HG03039 (cell line): Measurements from ENCODE around the gene FIGNL2.
"Not testable (repeated sequence)": the region's sequence is repeated elsewhere in the genome, so short reads cannot be mapped to it uniquely, and the experiment has no call there.

ENCODE experiments used
- ATAC-seq: cut with Tn5 transposase; IDR thresholded peaks from one replicate; pipeline ENCODE4 v1.9.1; 2021; ENCODE audit warnings: mild to moderate bottlenecking, moderate library complexity; ENCODE audit not compliant: unreplicated experiment

FIGNL2 gene

GRCh38 chr12:51836827-51837173 is 11.7 kb downstream of the FIGNL2 start:
- no peak for ATAC-seq

GRCh38 chr12:51836041-51836826 is 12.3 kb downstream of the FIGNL2 start:
- no peak for ATAC-seq

GRCh38 chr12:51834411-51834810 is 14.1 kb downstream of the FIGNL2 start:
- no peak for ATAC-seq

- ATAC-seq = no peak
Observed at GRCh38 chr12:51833448-51834227, 14.9 kb downstream of the FIGNL2 start.

GRCh38 chr12:51832354-51833107 is 16.0 kb downstream of the FIGNL2 start:
- no peak for ATAC-seq

GRCh38 chr12:51831817-51832216 is 16.7 kb downstream of the FIGNL2 start:
- ATAC-seq = not testable (repeated sequence)

- ATAC-seq = no peak
Observed at GRCh38 chr12:51829641-51830040, 18.9 kb downstream of the FIGNL2 start.

GRCh38 chr12:51829011-51829481 is 19.5 kb downstream of the FIGNL2 start:
- ATAC-seq = no peak

- ATAC-seq = no peak
Observed at GRCh38 chr12:51827925-51828818, 20.3 kb downstream of the FIGNL2 start.

- ATAC-seq = no peak
Observed at GRCh38 chr12:51826881-51827280, 21.6 kb downstream of the FIGNL2 start.

- ATAC-seq = no peak
Observed at GRCh38 chr12:51825216-51825615, 23.3 kb downstream of the FIGNL2 start.

GRCh38 chr12:51823875-51824565 is 24.5 kb downstream of the FIGNL2 start:
- ATAC-seq = no peak

- no peak for ATAC-seq
Observed at GRCh38 chr12:51822956-51823355, 25.6 kb downstream of the FIGNL2 start.

GRCh38 chr12:51822261-51822616 is 26.3 kb downstream of the FIGNL2 start:
- no peak for ATAC-seq

- no peak for ATAC-seq
Observed at GRCh38 chr12:51821440-51822260, 26.9 kb downstream of the FIGNL2 start.

GRCh38 chr12:51820526-51821439 is 27.7 kb downstream of the FIGNL2 start:
- ATAC-seq = no peak

- no peak for ATAC-seq
Observed at GRCh38 chr12:51819736-51820525, 28.6 kb downstream of the FIGNL2 start.
